ENCODE data around the gene FOXE3.
A peak's percentile ranks its signal among the peaks of the same experiment; 100 is the strongest.

FOXE3 gene

GRCh38 chr1:47415728-47416318 lies at the start of gene FOXE3:
Gene FOXE3, plus strand, starts transcription at chr1:47416285. Its CDS starts 31 bp downstream, at chr1:47416316.
- DNase-seq (ENCODE audit: low read depth in 1 of 2, low spot score in 1 of 2) = no peak
- in situ Hi-C loops (cut with HindIII; ENCODE audit: low pct_unique_long_range_greater_than_20kb, low sequenced_read_pairs) = no loop called here
- TF ChIP-seq JUND (IDR thresholded peaks at IDR 0.05; ENCODE audit: low read depth) = no peak

GRCh38 chr1:47367651-47368050 lies 48.4 kb upstream of the FOXE3 start:
- in situ Hi-C loops (cut with HindIII; ENCODE audit: low pct_unique_long_range_greater_than_20kb, low sequenced_read_pairs) = no loop called here
- DNase-seq (ENCODE audit: low read depth in 1 of 2, low spot score in 1 of 2) = no peak
- no peak for TF ChIP-seq JUND (IDR thresholded peaks at IDR 0.05; ENCODE audit: low read depth)

GRCh38 chr1:47371016-47371517 lies 45.0 kb upstream of the FOXE3 start:
- no peak for DNase-seq (ENCODE audit: low read depth in 1 of 2, low spot score in 1 of 2)
- TF ChIP-seq JUND (IDR thresholded peaks at IDR 0.05; ENCODE audit: low read depth) = no peak
- in situ Hi-C loops (cut with HindIII; ENCODE audit: low pct_unique_long_range_greater_than_20kb, low sequenced_read_pairs) = no loop called here

- DNase-seq (ENCODE audit: low read depth in 1 of 2, low spot score in 1 of 2) = no peak
- in situ Hi-C loops (cut with HindIII; ENCODE audit: low pct_unique_long_range_greater_than_20kb, low sequenced_read_pairs) = no loop called here
- TF ChIP-seq JUND (IDR thresholded peaks at IDR 0.05; ENCODE audit: low read depth) = no peak
Observed at GRCh38 chr1:47374501-47374900, 41.6 kb upstream of the FOXE3 start.

- in situ Hi-C loops (cut with HindIII; ENCODE audit: low pct_unique_long_range_greater_than_20kb, low sequenced_read_pairs) = no loop called here
- TF ChIP-seq JUND (IDR thresholded peaks at IDR 0.05; ENCODE audit: low read depth) = no peak
Observed at GRCh38 chr1:47378147-47378546, 37.9 kb upstream of the FOXE3 start.

GRCh38 chr1:47380699-47381098 lies 35.4 kb upstream of the FOXE3 start:
- in situ Hi-C loops (cut with HindIII; ENCODE audit: low pct_unique_long_range_greater_than_20kb, low sequenced_read_pairs) = no loop called here

More at GRCh38 chr1:47378147-47378546, 37.9 kb upstream of the FOXE3 start:
- DNase-seq (ENCODE audit: low read depth in 1 of 2, low spot score in 1 of 2) = no peak

GRCh38 chr1:47382399-47382983 lies 33.6 kb upstream of the FOXE3 start:
- no peak for DNase-seq (ENCODE audit: low read depth in 1 of 2, low spot score in 1 of 2)
- TF ChIP-seq JUND (IDR thresholded peaks at IDR 0.05; ENCODE audit: low read depth) = no peak
- in situ Hi-C loops (cut with HindIII; ENCODE audit: low pct_unique_long_range_greater_than_20kb, low sequenced_read_pairs) = no loop called here

More at GRCh38 chr1:47380699-47381098, 35.4 kb upstream of the FOXE3 start:
- TF ChIP-seq JUND (IDR thresholded peaks at IDR 0.05; ENCODE audit: low read depth) = no peak
- DNase-seq (ENCODE audit: low read depth in 1 of 2, low spot score in 1 of 2) = peak; percentile 63 to 67

- TF ChIP-seq JUND (IDR thresholded peaks at IDR 0.05; ENCODE audit: low read depth) = no peak
- DNase-seq (ENCODE audit: low read depth in 1 of 2, low spot score in 1 of 2) = no peak
- in situ Hi-C loops (cut with HindIII; ENCODE audit: low pct_unique_long_range_greater_than_20kb, low sequenced_read_pairs) = no loop called here
Observed at GRCh38 chr1:47384083-47384482, 32.0 kb upstream of the FOXE3 start.

GRCh38 chr1:47385020-47385419 lies 31.1 kb upstream of the FOXE3 start:
- no peak for TF ChIP-seq JUND (IDR thresholded peaks at IDR 0.05; ENCODE audit: low read depth)
- in situ Hi-C loops (cut with HindIII; ENCODE audit: low pct_unique_long_range_greater_than_20kb, low sequenced_read_pairs) = no loop called here
- no peak for DNase-seq (ENCODE audit: low read depth in 1 of 2, low spot score in 1 of 2)

- in situ Hi-C loops (cut with HindIII; ENCODE audit: low pct_unique_long_range_greater_than_20kb, low sequenced_read_pairs) = no loop called here
- DNase-seq (ENCODE audit: low read depth in 1 of 2, low spot score in 1 of 2) = no peak
- no peak for TF ChIP-seq JUND (IDR thresholded peaks at IDR 0.05; ENCODE audit: low read depth)
Observed at GRCh38 chr1:47386268-47386667, 29.8 kb upstream of the FOXE3 start.

- no peak for TF ChIP-seq JUND (IDR thresholded peaks at IDR 0.05; ENCODE audit: low read depth)
- no peak for DNase-seq (ENCODE audit: low read depth in 1 of 2, low spot score in 1 of 2)
- in situ Hi-C loops (cut with HindIII; ENCODE audit: low pct_unique_long_range_greater_than_20kb, low sequenced_read_pairs) = no loop called here
Observed at GRCh38 chr1:47388030-47388890, 27.8 kb upstream of the FOXE3 start.

GRCh38 chr1:47388891-47389238 lies 27.2 kb upstream of the FOXE3 start:
- no peak for TF ChIP-seq JUND (IDR thresholded peaks at IDR 0.05; ENCODE audit: low read depth)
- DNase-seq (ENCODE audit: low read depth in 1 of 2, low spot score in 1 of 2) = peak in 1 of 2 experiments; percentile 67
- in situ Hi-C loops (cut with HindIII; ENCODE audit: low pct_unique_long_range_greater_than_20kb, low sequenced_read_pairs) = no loop called here

GRCh38 chr1:47389731-47390130 lies 26.4 kb upstream of the FOXE3 start:
- no peak for DNase-seq (ENCODE audit: low read depth in 1 of 2, low spot score in 1 of 2)
- no peak for TF ChIP-seq JUND (IDR thresholded peaks at IDR 0.05; ENCODE audit: low read depth)
- in situ Hi-C loops (cut with HindIII; ENCODE audit: low pct_unique_long_range_greater_than_20kb, low sequenced_read_pairs) = no loop called here

All from T47D (cell line).